NCI-H774 (cell line): ENCODE data around the gene TRIM74.
"Not testable (repeated sequence)": the region's sequence is repeated elsewhere in the genome, so short reads cannot be mapped to it uniquely, and the experiment has no call there.

Source experiments
- DNase-seq: peaks from one replicate; lab custom pipeline; 2025; lab: John Stamatoyannopoulos, UW

The TRIM74 gene

GRCh38 chr7:72954563-72955198, 14.6 kb downstream of the TRIM74 start:
- not testable (repeated sequence) for DNase-seq

GRCh38 chr7:72953901-72954562, 15.2 kb downstream of the TRIM74 start:
- DNase-seq = not testable (repeated sequence)

GRCh38 chr7:72950432-72950831, 18.8 kb downstream of the TRIM74 start:
- DNase-seq = not testable (repeated sequence)

GRCh38 chr7:72949686-72950085, 19.6 kb downstream of the TRIM74 start:
- DNase-seq = not testable (repeated sequence)

GRCh38 chr7:72949276-72949675, 20.0 kb downstream of the TRIM74 start:
- DNase-seq = not testable (repeated sequence)

GRCh38 chr7:72948714-72949113, 20.6 kb downstream of the TRIM74 start:
- DNase-seq = not testable (repeated sequence)

- DNase-seq = not testable (repeated sequence)
Observed at GRCh38 chr7:72946130-72946745, 23.0 kb downstream of the TRIM74 start.

- not testable (repeated sequence) for DNase-seq
Observed at GRCh38 chr7:72945597-72945996, 23.7 kb downstream of the TRIM74 start.

- not testable (repeated sequence) for DNase-seq
Observed at GRCh38 chr7:72944937-72945336, 24.3 kb downstream of the TRIM74 start.

- not testable (repeated sequence) for DNase-seq
Observed at GRCh38 chr7:72942956-72943355, 26.3 kb downstream of the TRIM74 start.

- not testable (repeated sequence) for DNase-seq
Observed at GRCh38 chr7:72942022-72942705, 27.1 kb downstream of the TRIM74 start.

GRCh38 chr7:72928216-72928615, 41.0 kb downstream of the TRIM74 start:
- not testable (repeated sequence) for DNase-seq

GRCh38 chr7:72927791-72928190, 41.5 kb downstream of the TRIM74 start:
- DNase-seq = not testable (repeated sequence)

- DNase-seq = no peak
Observed at GRCh38 chr7:72925546-72926120, 43.6 kb downstream of the TRIM74 start.

- DNase-seq = peak; percentile 77
Observed at GRCh38 chr7:72924733-72925545, 44.3 kb downstream of the TRIM74 start, which contains the start of gene POM121. POM121 (plus strand) TSS chr7:72925095; CDS start chr7:72925122, 27 bp downstream.

GRCh38 chr7:72924386-72924732, 44.9 kb downstream of the TRIM74 start:
- DNase-seq = no peak

GRCh38 chr7:72919256-72919775, 50.0 kb downstream of the TRIM74 start:
- DNase-seq = no peak

GRCh38 chr7:72914756-72915525, 54.3 kb downstream of the TRIM74 start:
- DNase-seq = peak; percentile 11

GRCh38 chr7:72913750-72914149, 55.5 kb downstream of the TRIM74 start:
- not testable (repeated sequence) for DNase-seq

GRCh38 chr7:72911395-72911794, 57.9 kb downstream of the TRIM74 start:
- DNase-seq = not testable (repeated sequence)
